ENCODE measurements around the gene FOXG1. TPM values are rescaled to one million over a fixed set of nuclear protein-coding genes. Genes with fewer than 3 reads are reported as not detected.

FOXG1 gene
- total and polyA plus RNA-seq, 9 of the 15 experiments (the other 6 are each of a cell fraction or from before 2014, with no cell fraction given), result 0.56 to 3.7 (median 0.85) TPM

GRCh38 chr14:28744126-28744525 is 22.5 kb upstream of the FOXG1 start (continued):
- TF ChIP-seq CTBP1 (IDR thresholded peaks at IDR 0.05; ENCODE audit: borderline replicate concordance) (no peak), MEIS2 (IDR thresholded peaks at IDR 0.05; ENCODE audit: partially characterized antibody) (no peak), RBM15 (IDR thresholded peaks at IDR 0.05; ENCODE audit: insufficient read depth, low read length) (no peak), TFAP4 (CRISPR knock-in tag; IDR thresholded peaks at IDR 0.05; ENCODE audit: borderline replicate concordance) (no peak), XRCC4 (IDR thresholded peaks at IDR 0.05; ENCODE audit: extremely low read depth, insufficient read depth, insufficient read length) (no peak), COPS2 (conservative IDR thresholded peaks at IDR 0.05) (no peak)

- H3K4me2 ChIP-seq (ENCODE audit: insufficient read depth, low read length), result no peak overlapping the region
- BruUV-seq (replicated peaks), result no TSS peak
- no peak overlapping the region for H3K4me3 ChIP-seq
- H3K9me1 ChIP-seq (ENCODE audit: control insufficient read depth, insufficient read depth, low read length), result no peaks in the 10 kb centered on the region
- H3K27me3 ChIP-seq (ENCODE audit: control insufficient read depth in 2 of 2, insufficient read depth in 2 of 2, low read length in 2 of 2), result no peaks in the 10 kb centered on the region
- in situ Hi-C loops (cut with MboI), result no loop called here
- DNase-seq (ENCODE audit: extremely low read depth in 1 of 4, low spot score in 3 of 4) (no peak), ATAC-seq (no peak), FAIRE-seq (no peak)
- POLR2A ChIA-PET, result no interaction called here
- intact Hi-C loops (cut with micrococcal nuclease), result no loop called here
- CTCF ChIA-PET (ENCODE audit: low intra/inter-chr PET ratio), result no interaction called here
- 0% methylated on average over 1 of the region's 1 CpG for WGBS (ENCODE audit: insufficient coverage, low coverage, missing lambda C conversion rate)
- H3K9me3 ChIP-seq (replicated peaks; ENCODE audit: control insufficient read depth, insufficient read depth, low read depth, low read length), result no peaks in the 10 kb centered on the region
- no peak overlapping the region for H3K9ac ChIP-seq (ENCODE audit: insufficient read depth in 1 of 2, low read depth in 2 of 2, low read length in 2 of 2)
- H4K20me1 ChIP-seq (replicated peaks; ENCODE audit: control insufficient read depth, insufficient read depth, low read length), result no peaks in the 10 kb centered on the region
- no peak overlapping the region for H3K27ac ChIP-seq (ENCODE audit: extremely low read depth, low read depth, low read length)
- no peak overlapping the region for H2AFZ ChIP-seq (ENCODE audit: low read depth, low read length)
- H3K79me2 ChIP-seq (ENCODE audit: control insufficient read depth, insufficient read depth, low read length), result no peaks in the 10 kb centered on the region
- no peaks in the 10 kb centered on the region for H3K4me1 ChIP-seq (replicated peaks in 1 of 2; ENCODE audit: control insufficient read depth in 2 of 2, insufficient read depth in 2 of 2, low read length in 2 of 2)
- no peaks in the 10 kb centered on the region for H3K36me3 ChIP-seq (ENCODE audit: control insufficient read depth, insufficient read depth, low read length)
- TF ChIP-seq RFX7 (CRISPR knock-in tag; IDR thresholded peaks at IDR 0.05) (no peak), PHB2 (IDR thresholded peaks at IDR 0.05; ENCODE audit: low read depth) (no peak), ZNF3 (CRISPR knock-in tag; IDR thresholded peaks at IDR 0.05) (no peak), GTF2B (IDR thresholded peaks at IDR 0.05; ENCODE audit: extremely low read depth, insufficient read length) (no peak), ARID2 (IDR thresholded peaks at IDR 0.05) (no peak), ZNF316 (IDR thresholded peaks at IDR 0.05) (no peak), CBFA2T3 (IDR thresholded peaks at IDR 0.05) (no peak), PHTF2 (CRISPR knock-in tag; IDR thresholded peaks at IDR 0.05) (no peak), ZBTB11 (CRISPR knock-in tag; IDR thresholded peaks at IDR 0.05) (no peak), THRB (CRISPR knock-in tag; conservative IDR thresholded peaks at IDR 0.05) (no peak), GABPB2 (CRISPR knock-in tag; conservative IDR thresholded peaks at IDR 0.05) (no peak)
These were observed 21.4 kb upstream of the FOXG1 start for GRCh38 chr14:28745176-28745575.
